GM12874 (cell line): ENCODE results near the gene CARMIL1.

Experiments used
- CTCF ChIP-seq: IDR thresholded peaks from 2 replicates; pipeline ENCODE4 v1.5.1; 2011; ENCODE audit warnings: low read depth, mild to moderate bottlenecking, control low read depth, low read length, moderate library complexity; ENCODE audit not compliant: insufficient read depth

The CARMIL1 gene

DNA sequence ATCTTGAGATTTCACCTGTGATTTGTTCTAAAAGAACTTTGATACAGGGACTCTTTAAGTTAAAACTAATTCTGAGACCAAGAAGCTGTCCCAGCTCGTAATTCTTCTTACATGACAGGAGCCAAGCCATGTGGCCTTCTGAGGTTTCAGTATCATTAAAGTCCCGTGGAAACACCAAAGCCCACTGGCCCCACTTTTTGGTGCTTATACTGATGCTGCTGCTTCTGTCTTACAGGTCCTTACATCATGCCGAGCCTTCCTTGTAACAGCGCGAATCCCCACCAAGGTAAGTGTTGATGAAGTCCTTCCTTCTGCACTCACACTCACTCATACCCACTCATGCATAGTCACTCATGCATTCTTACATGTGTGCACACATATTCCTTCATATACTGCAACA, 140.7 kb downstream of the CARMIL1 start:
- TF ChIP-seq CTCF, result no peak

- no peak for TF ChIP-seq CTCF
Observed at GRCh38 chr6:25423358-25423757, 144.2 kb downstream of the CARMIL1 start.

DNA sequence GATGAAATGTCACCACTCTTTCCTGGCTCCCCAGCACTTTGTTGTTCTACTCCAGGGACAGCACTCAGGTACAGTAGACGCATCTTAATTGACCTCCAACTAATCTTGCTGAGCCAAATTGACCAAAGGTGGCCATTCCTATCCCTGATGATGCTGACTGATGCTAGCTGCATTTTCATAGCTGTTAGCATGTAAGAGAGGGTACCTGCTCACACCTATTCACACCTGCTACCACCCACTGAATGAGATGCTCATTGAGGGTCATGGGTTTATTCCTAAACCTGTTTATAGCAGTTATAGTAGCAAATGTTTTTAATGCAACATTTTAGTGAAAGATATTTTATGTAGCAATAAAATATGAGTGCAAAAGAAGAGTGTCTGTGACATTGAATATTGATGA, 145.1 kb downstream of the CARMIL1 start:
- no peak for TF ChIP-seq CTCF

DNA sequence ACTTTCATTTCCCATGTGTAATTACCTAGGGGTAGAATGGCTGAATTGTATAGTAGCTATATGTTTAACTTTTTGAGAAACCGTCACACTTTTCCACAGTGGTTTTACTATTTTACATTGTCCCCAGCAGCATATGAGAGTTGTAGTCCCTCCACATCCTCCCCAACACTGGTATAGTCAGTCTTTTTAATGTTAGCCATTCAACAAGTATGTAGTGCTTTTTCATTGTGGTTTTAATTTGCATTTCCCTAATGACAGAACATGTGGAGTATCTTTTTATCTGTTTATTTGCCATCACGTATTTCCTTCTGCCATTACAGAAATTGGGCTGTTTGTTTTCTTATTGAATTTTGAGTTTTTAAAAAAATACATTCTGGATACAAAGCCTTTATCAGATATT, 148.4 kb downstream of the CARMIL1 start:
- no peak for TF ChIP-seq CTCF

- no peak for TF ChIP-seq CTCF
Observed at GRCh38 chr6:25428758-25429317, 149.7 kb downstream of the CARMIL1 start.

DNA sequence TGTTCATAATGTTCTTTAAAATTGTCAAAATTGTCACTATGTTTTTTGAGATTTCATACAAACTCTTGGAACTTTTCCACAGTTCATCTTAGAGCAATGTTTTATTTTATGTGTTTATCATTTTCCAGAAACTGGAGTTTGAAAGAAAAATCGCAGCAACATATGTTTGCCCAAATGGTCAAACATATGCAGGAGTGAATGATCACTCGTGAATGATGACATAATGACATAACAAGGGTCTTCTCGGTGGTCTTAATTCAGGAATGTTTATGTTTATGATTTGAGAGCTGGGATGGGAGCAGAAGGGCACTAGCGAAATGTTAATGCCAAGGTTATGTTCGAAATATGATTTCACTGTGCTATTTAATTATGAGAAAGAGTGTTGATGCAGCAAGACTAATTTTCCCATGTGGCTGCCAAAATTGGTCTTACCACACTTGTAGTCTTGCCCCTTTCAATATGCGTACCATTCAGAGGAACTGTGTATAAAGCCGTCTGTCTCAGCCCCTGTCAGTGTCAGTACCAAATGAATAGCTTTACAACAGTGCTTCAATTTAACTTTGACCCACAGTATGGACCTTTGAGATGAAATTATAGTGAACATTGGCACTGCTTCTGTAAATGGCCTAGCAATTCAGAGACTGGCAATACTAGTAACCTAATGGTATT, 152.3 kb downstream of the CARMIL1 start:
- TF ChIP-seq CTCF, result no peak

GRCh38 chr6:25431975-25432307, 152.8 kb downstream of the CARMIL1 start:
- TF ChIP-seq CTCF, result no peak
